Fibroblast of mammary gland (primary cell): ENCODE results near the gene FHAD1.

Source experiments
- DNase-seq: peaks from one replicate; pipeline ENCODE4 v3.0.0-alpha.2; 2010; ENCODE audit warnings: low read depth
- H3K4me3 ChIP-seq: 2 replicates; pipeline ENCODE4 v1.5.1; 2011; ENCODE audit warnings: low read depth, mild to moderate bottlenecking, low read length, moderate library complexity; ENCODE audit not compliant: control insufficient read depth
- TF ChIP-seq, protein P1 (sequence below): conservative IDR thresholded peaks from 2 replicates; pipeline ENCODE4 v1.5.1; 2011; ENCODE audit warnings: low read depth, low read length, inconsistent platforms; ENCODE audit not compliant: control insufficient read depth, insufficient read depth

The FHAD1 gene

DNA sequence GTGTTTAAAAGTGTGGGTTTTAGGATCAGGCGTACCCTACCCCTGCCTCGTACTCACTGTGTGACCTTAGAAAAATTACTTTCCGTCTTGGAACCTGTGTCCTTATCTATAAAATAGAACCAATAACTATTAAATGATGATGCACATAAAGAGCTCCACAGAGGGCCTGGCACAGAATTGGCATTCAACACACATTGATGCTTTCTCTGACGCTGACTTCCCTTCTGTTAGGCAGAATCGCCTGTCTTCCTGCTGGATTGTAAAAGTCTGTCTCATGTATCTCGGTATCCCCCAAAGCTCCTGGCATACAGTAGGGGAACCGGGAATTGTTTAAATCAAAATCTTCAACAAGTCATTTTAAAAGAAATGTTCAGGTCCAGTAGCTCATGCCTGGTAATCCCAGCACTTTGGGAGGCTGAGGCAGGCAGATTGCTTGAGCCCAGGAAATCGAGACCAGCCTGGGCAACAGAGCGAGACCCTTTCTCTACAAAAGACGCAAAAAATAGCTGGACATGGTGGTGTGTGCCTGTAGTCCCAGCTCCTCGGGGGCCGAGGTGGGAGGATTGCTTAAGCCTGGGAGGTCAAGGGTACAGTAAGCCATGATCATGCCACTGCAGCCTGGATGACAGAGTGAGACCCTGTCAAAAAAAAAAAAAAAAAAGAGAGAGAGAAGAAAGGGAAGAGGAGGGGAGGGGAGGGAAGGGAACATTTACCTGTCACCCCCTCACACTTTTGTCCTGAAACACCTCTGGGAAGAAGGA lies 41.3 kb upstream of the FHAD1 start:
- no peak for DNase-seq
- TF ChIP-seq, protein P1, sequence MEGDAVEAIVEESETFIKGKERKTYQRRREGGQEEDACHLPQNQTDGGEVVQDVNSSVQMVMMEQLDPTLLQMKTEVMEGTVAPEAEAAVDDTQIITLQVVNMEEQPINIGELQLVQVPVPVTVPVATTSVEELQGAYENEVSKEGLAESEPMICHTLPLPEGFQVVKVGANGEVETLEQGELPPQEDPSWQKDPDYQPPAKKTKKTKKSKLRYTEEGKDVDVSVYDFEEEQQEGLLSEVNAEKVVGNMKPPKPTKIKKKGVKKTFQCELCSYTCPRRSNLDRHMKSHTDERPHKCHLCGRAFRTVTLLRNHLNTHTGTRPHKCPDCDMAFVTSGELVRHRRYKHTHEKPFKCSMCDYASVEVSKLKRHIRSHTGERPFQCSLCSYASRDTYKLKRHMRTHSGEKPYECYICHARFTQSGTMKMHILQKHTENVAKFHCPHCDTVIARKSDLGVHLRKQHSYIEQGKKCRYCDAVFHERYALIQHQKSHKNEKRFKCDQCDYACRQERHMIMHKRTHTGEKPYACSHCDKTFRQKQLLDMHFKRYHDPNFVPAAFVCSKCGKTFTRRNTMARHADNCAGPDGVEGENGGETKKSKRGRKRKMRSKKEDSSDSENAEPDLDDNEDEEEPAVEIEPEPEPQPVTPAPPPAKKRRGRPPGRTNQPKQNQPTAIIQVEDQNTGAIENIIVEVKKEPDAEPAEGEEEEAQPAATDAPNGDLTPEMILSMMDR, result no peak
- H3K4me3 ChIP-seq, result no peak overlapping the region

DNA sequence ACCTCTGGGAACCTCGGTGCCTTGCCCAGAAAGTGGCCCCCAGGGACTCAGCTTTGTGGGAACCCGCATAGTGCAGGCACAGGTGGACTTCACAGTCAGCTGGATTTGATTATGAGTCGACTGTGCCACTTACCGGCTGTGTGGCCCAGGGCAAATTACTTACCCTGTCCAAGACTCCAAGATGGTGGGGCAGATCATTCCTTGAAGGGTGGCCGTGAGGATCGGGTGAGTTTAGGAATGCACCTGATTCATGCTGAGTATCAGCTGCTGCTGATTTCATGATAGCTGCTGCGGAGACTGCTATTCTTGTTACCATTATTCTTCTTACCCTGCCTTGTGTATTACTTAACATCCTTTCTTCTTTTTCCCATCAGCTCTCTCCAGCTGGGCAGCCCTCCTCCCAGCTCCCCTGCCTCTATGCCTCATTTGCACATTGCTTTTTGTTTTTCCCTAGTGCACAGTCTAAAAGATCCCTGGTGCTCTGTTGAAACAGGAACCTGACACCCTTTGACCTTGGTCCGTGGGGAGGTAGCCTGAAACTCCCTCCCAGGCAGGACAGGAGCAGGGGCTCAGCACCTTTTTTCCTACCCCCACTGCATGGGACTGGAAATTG lies 40.5 kb upstream of the FHAD1 start:
- DNase-seq, result no peak
- TF ChIP-seq, protein P1, result no peak
- H3K4me3 ChIP-seq, result no peak overlapping the region

DNA sequence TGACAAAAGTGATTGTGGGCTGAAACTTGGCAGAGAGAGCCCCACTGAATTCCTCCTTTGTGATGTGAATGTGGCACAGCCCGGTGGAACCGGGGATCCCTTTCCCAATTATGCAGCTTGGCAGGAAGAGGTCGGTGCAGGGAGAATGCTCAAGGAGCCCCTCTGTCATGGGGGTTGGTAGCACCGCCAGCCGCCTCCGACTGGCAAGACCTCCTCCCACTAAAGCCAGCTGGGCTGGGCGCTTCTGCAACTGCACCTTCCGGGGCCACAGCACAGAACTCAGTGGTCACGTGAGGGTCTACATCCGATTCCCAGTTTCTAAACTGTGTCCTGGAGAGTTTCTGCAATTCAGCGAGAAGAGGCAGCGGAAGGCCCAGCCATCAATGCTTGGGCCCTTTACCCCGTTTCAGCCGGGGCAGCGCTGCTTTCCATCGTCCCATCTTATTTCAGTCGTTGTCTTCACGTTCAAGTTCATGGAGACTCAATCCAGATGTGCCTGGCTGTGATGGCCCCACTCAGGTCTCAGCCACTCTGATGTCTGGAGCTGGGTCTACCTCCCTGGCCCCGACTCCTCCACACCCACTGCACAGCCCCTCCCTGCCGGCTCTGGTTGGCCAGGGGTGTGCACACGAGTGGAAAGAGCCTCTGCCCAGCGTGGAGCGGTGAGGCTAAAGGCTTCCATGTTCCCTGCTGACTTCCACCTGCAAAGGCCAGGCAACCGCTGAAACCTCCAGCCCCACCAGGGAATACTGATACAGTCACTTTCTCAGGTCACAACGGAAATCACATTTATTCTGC lies 39.8 kb upstream of the FHAD1 start:
- DNase-seq, result no peak
- TF ChIP-seq, protein P1, result no peak
- H3K4me3 ChIP-seq, result no peak overlapping the region

DNA sequence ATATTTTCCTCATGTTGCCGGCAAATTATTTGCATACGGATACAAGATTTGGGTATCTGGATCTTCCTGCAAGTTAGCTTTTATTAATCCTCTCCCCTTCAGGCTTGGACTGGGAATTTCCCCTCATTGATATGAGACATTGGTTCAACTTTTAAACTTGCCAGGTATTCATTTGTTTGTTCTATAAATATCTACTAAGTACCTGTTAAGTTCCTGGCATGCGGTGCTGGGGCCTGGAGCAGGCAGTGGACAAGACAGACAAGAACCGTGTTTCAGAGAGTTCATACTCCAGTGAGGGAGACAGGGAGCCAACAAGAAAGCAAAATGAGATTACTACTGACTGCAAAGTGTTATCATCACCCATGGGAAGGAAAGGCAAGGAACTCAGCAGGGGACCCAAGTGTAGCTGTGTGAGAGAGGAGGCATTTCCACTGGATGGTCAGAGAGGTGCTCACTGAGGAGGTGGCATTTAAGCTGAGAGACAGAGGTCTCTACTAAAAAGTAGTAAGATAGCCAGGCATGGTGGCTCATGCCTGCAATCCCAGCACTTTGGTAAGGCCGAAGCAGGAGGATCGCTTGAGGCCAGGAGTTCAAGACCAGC lies 39.1 kb upstream of the FHAD1 start:
- no peak for DNase-seq
- TF ChIP-seq, protein P1, result no peak

DNA sequence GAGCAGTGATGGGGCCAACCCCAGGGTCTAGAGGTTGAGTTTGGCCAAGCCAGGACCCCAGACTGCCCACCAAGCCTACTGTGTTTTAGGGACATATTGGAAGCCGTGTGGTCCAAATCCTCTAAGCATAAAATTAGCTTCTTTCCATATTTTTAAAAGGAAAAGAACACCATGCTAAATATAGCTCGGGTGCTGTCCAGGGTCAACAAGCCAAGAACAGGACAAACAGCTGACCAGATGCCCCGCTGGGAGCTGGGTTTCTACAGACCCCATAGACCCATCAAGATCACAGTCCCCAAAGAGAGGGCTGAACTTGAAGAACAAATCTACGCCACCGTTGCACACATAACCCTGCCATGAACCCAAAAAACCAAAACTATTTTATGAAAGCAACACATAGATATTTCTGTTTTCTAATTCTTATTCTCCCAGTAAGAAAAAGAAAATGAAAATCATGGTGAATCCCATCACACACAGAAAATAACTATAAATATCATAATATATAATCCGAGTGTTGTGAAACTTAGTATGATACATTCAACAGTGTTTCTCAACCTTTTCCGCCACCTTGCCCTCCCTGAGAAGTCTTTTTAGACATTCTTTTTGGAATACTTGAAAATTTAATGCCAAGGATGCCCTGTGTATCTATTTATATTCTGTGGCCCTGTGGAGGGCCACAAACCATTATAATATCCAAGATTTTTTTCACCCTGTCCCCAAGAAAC lies 36.2 kb upstream of the FHAD1 start:
- TF ChIP-seq, protein P1, result no peak
- no peak overlapping the region for H3K4me3 ChIP-seq
- no peak for DNase-seq

More for the DNA sequence above, 39.1 kb upstream of the FHAD1 start:
- no peak overlapping the region for H3K4me3 ChIP-seq

DNA sequence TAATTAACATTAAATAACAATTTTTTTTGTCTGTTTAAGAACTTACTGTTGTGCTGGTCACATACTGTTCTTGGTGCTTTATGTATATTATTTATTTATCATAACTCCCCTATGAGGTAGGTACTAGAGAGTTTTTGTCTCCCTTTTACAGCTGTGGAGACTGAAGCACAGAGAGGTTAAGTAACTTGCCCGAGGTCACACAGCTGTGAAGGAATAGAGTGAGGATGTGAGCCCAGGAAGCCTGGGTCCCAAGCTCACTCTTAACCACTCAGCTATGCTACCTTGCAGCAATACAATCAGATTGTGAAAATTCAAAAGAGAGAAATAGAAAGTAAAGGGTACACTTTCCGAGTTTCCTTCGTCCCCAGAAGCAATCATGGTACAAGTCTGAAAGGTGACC lies 35.6 kb upstream of the FHAD1 start:
- DNase-seq, result no peak
- TF ChIP-seq, protein P1, result no peak
- H3K4me3 ChIP-seq, result no peak overlapping the region
